ENCODE data around the gene PRKCB.

- TF ChIP-seq, protein P1, sequence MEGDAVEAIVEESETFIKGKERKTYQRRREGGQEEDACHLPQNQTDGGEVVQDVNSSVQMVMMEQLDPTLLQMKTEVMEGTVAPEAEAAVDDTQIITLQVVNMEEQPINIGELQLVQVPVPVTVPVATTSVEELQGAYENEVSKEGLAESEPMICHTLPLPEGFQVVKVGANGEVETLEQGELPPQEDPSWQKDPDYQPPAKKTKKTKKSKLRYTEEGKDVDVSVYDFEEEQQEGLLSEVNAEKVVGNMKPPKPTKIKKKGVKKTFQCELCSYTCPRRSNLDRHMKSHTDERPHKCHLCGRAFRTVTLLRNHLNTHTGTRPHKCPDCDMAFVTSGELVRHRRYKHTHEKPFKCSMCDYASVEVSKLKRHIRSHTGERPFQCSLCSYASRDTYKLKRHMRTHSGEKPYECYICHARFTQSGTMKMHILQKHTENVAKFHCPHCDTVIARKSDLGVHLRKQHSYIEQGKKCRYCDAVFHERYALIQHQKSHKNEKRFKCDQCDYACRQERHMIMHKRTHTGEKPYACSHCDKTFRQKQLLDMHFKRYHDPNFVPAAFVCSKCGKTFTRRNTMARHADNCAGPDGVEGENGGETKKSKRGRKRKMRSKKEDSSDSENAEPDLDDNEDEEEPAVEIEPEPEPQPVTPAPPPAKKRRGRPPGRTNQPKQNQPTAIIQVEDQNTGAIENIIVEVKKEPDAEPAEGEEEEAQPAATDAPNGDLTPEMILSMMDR (optimal IDR thresholded peaks at IDR 0.05 in 1 of 3, IDR thresholded peaks at IDR 0.05 in 1 of 3, conservative IDR thresholded peaks at IDR 0.05 in 1 of 3; ENCODE audit: extremely low read depth in 1 of 3, insufficient read depth in 2 of 3, low read length in 3 of 3), result no peak
- TF ChIP-seq EZH2 (IDR thresholded peaks at IDR 0.05; ENCODE audit: low read length), result no peak
These were observed 40.6 kb downstream of the PRKCB start for GRCh38 chr16:23876256-23876896.

All from keratinocyte (primary cell).